A549 (cell line): ENCODE data around the gene SLC2A13. TPM values are rescaled to one million over a fixed set of nuclear protein-coding genes. Genes with fewer than 3 reads are reported as not detected.
"Not testable (repeated sequence)": the region's sequence is repeated elsewhere in the genome, so short reads cannot be mapped to it uniquely, and the experiment has no call there.

Source experiments
- ATAC-seq, 2 experiments: fragments of 200-7000 bp in 1 of 2; fragments of >200 bp in 1 of 2; cut with Nextera tagmentation in 1 of 2; cut with Tn5 transposase in 1 of 2; 3 replicates each; pipeline versions ENCODE4 v1.8.0 to v1.9.1; 2018 to 2020; ENCODE audit warnings: mild to moderate bottlenecking in 1 of 2, moderate library complexity in 1 of 2
- CTCF ChIA-PET: fragments of 300-600 bp; sonication (Branson Sonifier 250); formaldehyde crosslinking; extraction: SDS; loops from one replicate; lab custom pipeline; 2021; ENCODE audit warnings: antibody characterized with exemption, inconsistent platforms; lab: Yijun Ruan, JAX
- POLR2A ChIA-PET: fragments of 350-600 bp; formaldehyde crosslinking; extraction: SDS; loops from one replicate; lab custom pipeline; 2021; ENCODE audit warnings: antibody characterized with exemption, inconsistent platforms; lab: Yijun Ruan, JAX
- DNase-seq, 2 experiments: peaks; one replicate each; pipeline versions ENCODE4 v3.0.0 to v3.0.0-alpha.2; 2011 to 2016; ENCODE audit warnings: low read depth in 1 of 2, low spot score in 1 of 2
- FAIRE-seq: peaks from 2 replicates; lab custom pipeline; 2011; peaks lifted over from hg19 to GRCh38; lab: Jason Lieb, UNC
- H3K27ac ChIP-seq, 2 experiments: fragments of >200 bp; sonication (Bioruptor Twin); formaldehyde crosslinking; 3 replicates each; pipeline ENCODE4 v1.5.1; 2016 to 2017
- H3K4me1 ChIP-seq: fragments of >200 bp; sonication (Bioruptor Twin); formaldehyde crosslinking; 3 replicates; pipeline ENCODE4 v1.6.1; 2016
- H3K4me2 ChIP-seq: fragments of >200 bp; sonication (Bioruptor Twin); formaldehyde crosslinking; 3 replicates; pipeline ENCODE4 v1.6.1; 2016
- H3K4me3 ChIP-seq: fragments of >200 bp; sonication (Bioruptor Twin); formaldehyde crosslinking; 3 replicates; pipeline ENCODE4 v1.5.1; 2016
- H3K9me3 ChIP-seq: fragments of >200 bp; sonication (Bioruptor Twin); formaldehyde crosslinking; 3 replicates; pipeline ENCODE4 v1.6.1; 2016
- ESRRA ChIP-seq: fragments of 150-350 bp; IDR thresholded peaks from 2 replicates; pipeline ENCODE4 v1.6.1; 2014; ENCODE audit warnings: mild to moderate bottlenecking, low read length, borderline replicate concordance
- FOSB ChIP-seq: fragments of 250-450 bp; sonication (Bioruptor Pico); IDR thresholded peaks from 2 replicates; pipeline ENCODE4 v1.5.0; 2020; ENCODE audit warnings: mild to moderate bottlenecking, moderate library complexity
- HES2 ChIP-seq: fragments of >200 bp; sonication (Bioruptor Twin); formaldehyde crosslinking; IDR thresholded peaks from 2 replicates; pipeline ENCODE4 v1.6.1; 2016
- HEYL ChIP-seq: fragments of 250-450 bp; sonication (Bioruptor Pico); IDR thresholded peaks from 2 replicates; pipeline ENCODE4 v1.8.0; 2021; ENCODE audit warnings: mild to moderate bottlenecking, moderate library complexity
- KDM5A ChIP-seq: fragments of 200-600 bp; sonication (generic); IDR thresholded peaks from 2 replicates; pipeline ENCODE4 v1.6.1; 2016; ENCODE audit warnings: antibody characterized with exemption, mild to moderate bottlenecking
- PHF8 ChIP-seq: fragments of 200-600 bp; sonication (generic); IDR thresholded peaks from 2 replicates; pipeline ENCODE4 v1.6.1; 2016; ENCODE audit warnings: low read depth, mild to moderate bottlenecking, antibody characterized with exemption, moderate library complexity, borderline replicate concordance
- POLR2A ChIP-seq: IDR thresholded peaks from 2 replicates; pipeline ENCODE4 v1.6.1; 2012; ENCODE audit warnings: mild to moderate bottlenecking, low read length
- RAD21 ChIP-seq, 2 experiments: fragments of >200 bp in 1 of 2; sonication (Bioruptor Twin) in 1 of 2; formaldehyde crosslinking in 1 of 2; IDR thresholded peaks in 1 of 2; conservative IDR thresholded peaks in 1 of 2; 2 replicates in 1 of 2; 3 replicates in 1 of 2; pipeline ENCODE4 v1.6.1; 2012 to 2018; ENCODE audit warnings: inconsistent platforms in 1 of 2
- RARB ChIP-seq: fragments of 250-450 bp; sonication (Bioruptor Pico); IDR thresholded peaks from 2 replicates; pipeline ENCODE4 v1.8.0; 2021; ENCODE audit warnings: mild to moderate bottlenecking, moderate library complexity
- RCOR1 ChIP-seq: fragments of 150-350 bp; IDR thresholded peaks from 2 replicates; pipeline ENCODE4 v1.6.1; 2014; ENCODE audit warnings: antibody characterized with exemption, low read length, low read depth
- TP53 ChIP-seq: fragments of 250-450 bp; sonication (Bioruptor Pico); IDR thresholded peaks from 2 replicates; pipeline ENCODE4 v1.5.0; 2021; ENCODE audit warnings: mild to moderate bottlenecking, moderate library complexity
- ZFP36 ChIP-seq: fragments of 450-650 bp; IDR thresholded peaks from 2 replicates; pipeline ENCODE4 v1.6.1; 2014; ENCODE audit warnings: borderline replicate concordance; ENCODE audit not compliant: partially characterized antibody
- WGBS: methylation state at CpG from one replicate; pipeline ENCODE4 v1.1.6; 2017; ENCODE audit errors: missing lambda C conversion rate; 5-methylcytosine and 5-hydroxymethylcytosine counted together
- polyA plus RNA-seq, 4 experiments: library from polyadenylated mRNA; depleted of rRNA in 3 of 4; stranded (reverse); fragments of >200 nt; fragmentation: RNase III in 1 of 4; extraction: RNeasy Plus Mini Kit Qiagen cat#74134 plus additional on column Dnase treatment in 1 of 4; gene quantifications; 2 replicates in 3 of 4; 3 replicates in 1 of 4; pipeline ENCODE4 v1.2.3, GENCODE V29; 2011 to 2017
- TF ChIP-seq, protein P1 (sequence below): IDR thresholded peaks from 2 replicates; pipeline ENCODE4 v1.6.1; 2012; ENCODE audit warnings: low read depth, borderline replicate concordance
- TF ChIP-seq, protein P2 (sequence below): fragments of >200 bp; sonication (Bioruptor Twin); formaldehyde crosslinking; IDR thresholded peaks from 3 replicates; pipeline ENCODE4 v1.5.1; 2016

Gene SLC2A13
- polyA plus RNA-seq, 2 of the 4 experiments (the other 2 are of a cell fraction), result 4.5 to 8.2 TPM

DNA sequence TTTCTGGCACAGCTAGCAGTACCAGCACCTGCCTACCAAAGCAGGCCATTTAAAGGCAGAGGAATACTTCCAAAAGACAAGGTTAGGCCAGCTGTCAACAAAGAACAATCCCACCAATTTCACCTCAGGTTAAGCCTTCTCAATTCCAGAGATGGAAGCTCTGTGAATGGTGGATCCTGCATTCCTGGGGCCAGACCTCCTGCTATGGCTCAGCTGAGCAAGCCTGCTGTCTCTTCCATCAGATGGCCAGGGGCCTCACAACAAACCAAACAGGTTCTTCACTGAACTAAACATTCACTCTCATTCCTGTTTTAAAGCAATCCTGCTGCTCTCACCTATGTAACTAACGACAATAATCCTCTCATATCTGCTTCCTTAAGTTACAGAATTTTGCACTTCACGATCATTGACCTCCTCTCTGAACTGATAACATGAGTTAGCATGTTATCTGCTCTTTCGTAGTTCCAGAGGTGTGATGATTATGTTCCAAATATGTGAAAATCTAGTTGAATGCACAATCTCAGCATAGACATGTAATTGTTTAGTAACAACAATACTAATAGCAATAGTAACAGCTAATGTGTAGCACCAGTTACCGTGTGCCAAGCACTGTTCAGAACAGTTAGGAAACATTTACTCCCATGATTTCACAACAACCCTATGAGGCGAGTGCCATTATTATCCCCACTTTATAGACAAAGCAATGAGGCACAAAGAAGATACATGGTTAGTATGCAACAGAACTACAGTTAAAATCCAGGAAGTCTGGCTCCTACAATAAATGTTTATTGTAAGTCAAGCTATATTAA is 73.2 kb downstream of the SLC2A13 start:
- POLR2A ChIA-PET, result no interaction called here
- ATAC-seq (0 out of 6 replicates have a peak, but pooled peaks of 1 of the 2 experiments have one; percentile 27), DNase-seq (no peak), FAIRE-seq (peak; percentile 18)
- TF ChIP-seq RCOR1, result no peak
- no peak for TF ChIP-seq KDM5A
- no peak for TF ChIP-seq RARB (CRISPR knock-in tag)
- TF ChIP-seq, protein P1, sequence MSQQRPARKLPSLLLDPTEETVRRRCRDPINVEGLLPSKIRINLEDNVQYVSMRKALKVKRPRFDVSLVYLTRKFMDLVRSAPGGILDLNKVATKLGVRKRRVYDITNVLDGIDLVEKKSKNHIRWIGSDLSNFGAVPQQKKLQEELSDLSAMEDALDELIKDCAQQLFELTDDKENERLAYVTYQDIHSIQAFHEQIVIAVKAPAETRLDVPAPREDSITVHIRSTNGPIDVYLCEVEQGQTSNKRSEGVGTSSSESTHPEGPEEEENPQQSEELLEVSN, result no peak
- no peak for TF ChIP-seq HES2
- H3K4me1 ChIP-seq, result peaks cover 21% of the 10 kb centered on the region
- H3K9me3 ChIP-seq, result no peaks in the 10 kb centered on the region
- WGBS, result 92% methylated on average over 5 of the region's 5 CpGs
- H3K27ac ChIP-seq, result no peak overlapping the region
- no peak overlapping the region for H3K4me2 ChIP-seq
- H3K4me3 ChIP-seq, result no peak overlapping the region
- CTCF ChIA-PET, result interaction anchor here (0.8 to 2.4 kb wide), 4 partner anchors 21 to 79 kb away, joined by 3 to 11 read pairs (median 4); no protein-coding TSS in a partner anchor

- POLR2A ChIA-PET, result no interaction called here
- CTCF ChIA-PET, result interaction anchor here (0.8 to 2.4 kb wide), 4 partner anchors 21 to 80 kb away, joined by 3 to 11 read pairs (median 4); no protein-coding TSS in a partner anchor
- WGBS, result 93% methylated on average over 3 of the region's 3 CpGs
- Histone ChIP-seq H3K4me2 (no peak overlapping the region), H3K4me3 (no peak overlapping the region), H3K9me3 (no peaks in the 10 kb centered on the region), H3K27ac (no peak overlapping the region), H3K4me1 (peaks cover 21% of the 10 kb centered on the region)
- ATAC-seq, result peak; percentile 19 to 35; a peak in 3 of 6 replicates
- no peak for FAIRE-seq
- TF ChIP-seq ESRRA, result no peak
- TF ChIP-seq, protein P2, sequence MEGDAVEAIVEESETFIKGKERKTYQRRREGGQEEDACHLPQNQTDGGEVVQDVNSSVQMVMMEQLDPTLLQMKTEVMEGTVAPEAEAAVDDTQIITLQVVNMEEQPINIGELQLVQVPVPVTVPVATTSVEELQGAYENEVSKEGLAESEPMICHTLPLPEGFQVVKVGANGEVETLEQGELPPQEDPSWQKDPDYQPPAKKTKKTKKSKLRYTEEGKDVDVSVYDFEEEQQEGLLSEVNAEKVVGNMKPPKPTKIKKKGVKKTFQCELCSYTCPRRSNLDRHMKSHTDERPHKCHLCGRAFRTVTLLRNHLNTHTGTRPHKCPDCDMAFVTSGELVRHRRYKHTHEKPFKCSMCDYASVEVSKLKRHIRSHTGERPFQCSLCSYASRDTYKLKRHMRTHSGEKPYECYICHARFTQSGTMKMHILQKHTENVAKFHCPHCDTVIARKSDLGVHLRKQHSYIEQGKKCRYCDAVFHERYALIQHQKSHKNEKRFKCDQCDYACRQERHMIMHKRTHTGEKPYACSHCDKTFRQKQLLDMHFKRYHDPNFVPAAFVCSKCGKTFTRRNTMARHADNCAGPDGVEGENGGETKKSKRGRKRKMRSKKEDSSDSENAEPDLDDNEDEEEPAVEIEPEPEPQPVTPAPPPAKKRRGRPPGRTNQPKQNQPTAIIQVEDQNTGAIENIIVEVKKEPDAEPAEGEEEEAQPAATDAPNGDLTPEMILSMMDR, result 0 out of 3 replicates have a peak, but pooled peaks have one; percentile 11
- TF ChIP-seq RAD21 (conservative IDR thresholded peaks at IDR 0.05 in 1 of 2, IDR thresholded peaks at IDR 0.05 in 1 of 2), result peak; percentile 18 to 22; a peak in 1 of 5 replicates
- no peak for DNase-seq
These were observed 73.9 kb downstream of the SLC2A13 start for GRCh38 chr12:40031965-40032364.

- H3K4me1 ChIP-seq, result peaks cover 21% of the 10 kb centered on the region
- ATAC-seq, H3K27ac ChIP-seq, POLR2A ChIA-PET, DNase-seq, FAIRE-seq, H3K4me3 ChIP-seq, H3K9me3 ChIP-seq, H3K4me2 ChIP-seq: not testable (repeated sequence)
- WGBS, result 82% methylated on average over 9 of the region's 9 CpGs
- CTCF ChIA-PET, result interaction anchor here (1.1 to 1.2 kb wide), 2 partner anchors 23 to 258 kb away, joined by 3 to 4 read pairs; no protein-coding TSS in a partner anchor
These were observed 74.9 kb downstream of the SLC2A13 start for GRCh38 chr12:40030970-40031369.

GRCh38 chr12:40028296-40028695 is 77.6 kb downstream of the SLC2A13 start:
- ATAC-seq (no peak), FAIRE-seq (no peak), DNase-seq (no peak)
- Histone ChIP-seq H3K4me3 (no peak overlapping the region), H3K27ac (no peak overlapping the region), H3K4me1 (0 out of 3 replicates have a peak, but pooled peaks cover 3% of the 10 kb centered on the region), H3K4me2 (no peak overlapping the region), H3K9me3 (no peaks in the 10 kb centered on the region)
- 86% methylated on average over 5 of the region's 5 CpGs for WGBS
- no peak for TF ChIP-seq FOSB
- no peak for TF ChIP-seq HEYL (CRISPR knock-in tag)
- TF ChIP-seq ZFP36, result no peak
- TF ChIP-seq RCOR1, result no peak
- no peak for TF ChIP-seq TP53 (CRISPR knock-in tag)
- no peak for TF ChIP-seq POLR2A
- TF ChIP-seq RAD21 (conservative IDR thresholded peaks at IDR 0.05 in 1 of 2, IDR thresholded peaks at IDR 0.05 in 1 of 2), result no peak
- TF ChIP-seq PHF8, result no peak
- ChIA-PET POLR2A (no interaction called here), CTCF (interaction anchor here (3.3 kb wide), 1 partner anchor 17 kb away, joined by 17 read pairs; no protein-coding TSS in a partner anchor)
